ENCODE results near the gene MAG.

The MAG gene, protein sequence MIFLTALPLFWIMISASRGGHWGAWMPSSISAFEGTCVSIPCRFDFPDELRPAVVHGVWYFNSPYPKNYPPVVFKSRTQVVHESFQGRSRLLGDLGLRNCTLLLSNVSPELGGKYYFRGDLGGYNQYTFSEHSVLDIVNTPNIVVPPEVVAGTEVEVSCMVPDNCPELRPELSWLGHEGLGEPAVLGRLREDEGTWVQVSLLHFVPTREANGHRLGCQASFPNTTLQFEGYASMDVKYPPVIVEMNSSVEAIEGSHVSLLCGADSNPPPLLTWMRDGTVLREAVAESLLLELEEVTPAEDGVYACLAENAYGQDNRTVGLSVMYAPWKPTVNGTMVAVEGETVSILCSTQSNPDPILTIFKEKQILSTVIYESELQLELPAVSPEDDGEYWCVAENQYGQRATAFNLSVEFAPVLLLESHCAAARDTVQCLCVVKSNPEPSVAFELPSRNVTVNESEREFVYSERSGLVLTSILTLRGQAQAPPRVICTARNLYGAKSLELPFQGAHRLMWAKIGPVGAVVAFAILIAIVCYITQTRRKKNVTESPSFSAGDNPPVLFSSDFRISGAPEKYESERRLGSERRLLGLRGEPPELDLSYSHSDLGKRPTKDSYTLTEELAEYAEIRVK

DNA sequence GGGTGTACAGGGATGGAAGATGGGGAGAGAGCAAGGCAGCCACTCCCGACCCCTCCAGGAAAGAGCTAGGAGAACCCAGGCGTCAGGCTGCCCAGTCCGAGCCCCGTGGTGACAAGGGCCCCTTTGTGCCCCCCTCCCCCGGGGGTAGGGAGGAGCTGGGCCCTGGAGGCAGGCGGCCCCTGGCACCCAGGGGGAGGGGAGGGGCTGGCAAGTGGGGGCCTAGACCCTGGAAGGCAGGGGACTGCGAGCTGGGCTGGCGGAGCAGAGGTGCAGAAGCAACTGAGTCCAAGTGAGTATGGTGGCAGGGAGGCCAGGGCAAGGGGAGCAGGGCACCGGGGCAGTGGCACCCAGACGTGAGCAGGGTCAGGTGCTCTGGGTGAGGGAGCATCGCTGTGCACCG is at the start of gene MAG:
Gene MAG, plus strand, starts transcription at position 246 of the 400 bp plus-strand sequence. CDS start 3,248 bp downstream, outside the sequence.
- DNase-seq = no peak

DNA sequence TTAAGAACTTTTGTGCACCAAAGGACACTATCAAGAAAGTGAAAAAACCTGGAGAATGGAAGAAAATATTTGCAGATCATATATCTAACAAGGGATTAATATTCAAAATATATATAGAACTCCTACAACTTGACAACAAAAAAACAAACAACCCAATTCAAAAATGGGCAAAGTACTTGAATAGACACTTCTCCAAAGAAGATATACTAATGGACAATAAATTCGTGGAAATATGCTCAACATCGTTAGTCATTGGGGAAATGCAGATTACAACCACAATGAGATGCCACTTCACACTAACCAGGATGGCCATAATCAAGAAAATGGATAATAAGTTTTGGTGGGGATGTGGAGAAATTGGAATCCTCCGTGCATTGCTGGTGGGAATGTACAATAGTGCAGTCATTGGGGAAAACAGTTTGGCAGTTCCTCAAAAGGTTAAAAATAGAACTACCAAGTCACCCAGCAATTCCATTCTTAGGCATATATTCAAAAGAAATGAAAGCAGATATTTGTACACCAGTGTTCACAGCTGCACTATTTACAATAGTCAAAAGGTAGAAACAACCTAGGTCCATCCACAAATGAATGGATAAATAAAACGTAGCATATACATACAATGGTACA is 45.4 kb upstream of the MAG start:
- DNase-seq = no peak

DNA sequence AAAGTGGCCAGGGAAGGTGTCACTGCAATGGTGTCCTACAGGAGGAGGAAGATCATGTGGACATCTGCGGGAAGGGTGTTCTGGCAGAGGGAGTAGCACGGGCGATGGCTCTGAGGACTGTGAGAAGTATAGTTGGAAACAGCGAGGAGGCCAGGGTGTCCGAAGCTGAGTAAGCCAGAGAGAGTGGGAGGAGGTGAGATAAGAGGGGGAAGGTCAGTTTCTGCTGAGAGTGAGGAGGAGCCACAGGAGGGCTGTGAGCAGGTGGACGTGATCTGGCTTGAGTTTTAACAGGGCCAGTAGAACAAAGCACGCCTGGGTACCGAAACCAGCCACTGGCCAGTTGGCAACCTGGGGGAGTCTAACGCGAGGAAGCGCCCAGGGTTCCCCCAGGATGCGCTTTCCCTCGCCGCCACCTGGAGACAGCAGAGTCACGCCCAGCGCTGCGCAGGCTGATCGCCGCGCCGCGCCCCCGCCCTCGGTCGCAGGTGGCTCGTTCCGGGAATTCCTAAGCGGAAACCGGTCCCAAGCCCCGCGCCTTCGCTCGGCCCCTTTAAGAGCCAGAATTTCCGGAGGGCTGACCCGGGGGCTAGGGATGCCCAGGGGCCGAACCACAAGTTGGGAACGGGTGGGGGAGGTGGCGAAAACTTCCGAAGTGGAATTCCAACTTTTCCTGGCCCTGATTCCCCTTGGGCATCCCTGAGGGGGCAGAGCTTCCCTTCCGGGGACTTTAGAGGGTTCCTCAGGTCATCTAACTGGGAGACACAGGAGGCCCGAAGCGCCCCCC is 44.2 kb upstream of the MAG start:
- DNase-seq = peak; percentile 46

DNA sequence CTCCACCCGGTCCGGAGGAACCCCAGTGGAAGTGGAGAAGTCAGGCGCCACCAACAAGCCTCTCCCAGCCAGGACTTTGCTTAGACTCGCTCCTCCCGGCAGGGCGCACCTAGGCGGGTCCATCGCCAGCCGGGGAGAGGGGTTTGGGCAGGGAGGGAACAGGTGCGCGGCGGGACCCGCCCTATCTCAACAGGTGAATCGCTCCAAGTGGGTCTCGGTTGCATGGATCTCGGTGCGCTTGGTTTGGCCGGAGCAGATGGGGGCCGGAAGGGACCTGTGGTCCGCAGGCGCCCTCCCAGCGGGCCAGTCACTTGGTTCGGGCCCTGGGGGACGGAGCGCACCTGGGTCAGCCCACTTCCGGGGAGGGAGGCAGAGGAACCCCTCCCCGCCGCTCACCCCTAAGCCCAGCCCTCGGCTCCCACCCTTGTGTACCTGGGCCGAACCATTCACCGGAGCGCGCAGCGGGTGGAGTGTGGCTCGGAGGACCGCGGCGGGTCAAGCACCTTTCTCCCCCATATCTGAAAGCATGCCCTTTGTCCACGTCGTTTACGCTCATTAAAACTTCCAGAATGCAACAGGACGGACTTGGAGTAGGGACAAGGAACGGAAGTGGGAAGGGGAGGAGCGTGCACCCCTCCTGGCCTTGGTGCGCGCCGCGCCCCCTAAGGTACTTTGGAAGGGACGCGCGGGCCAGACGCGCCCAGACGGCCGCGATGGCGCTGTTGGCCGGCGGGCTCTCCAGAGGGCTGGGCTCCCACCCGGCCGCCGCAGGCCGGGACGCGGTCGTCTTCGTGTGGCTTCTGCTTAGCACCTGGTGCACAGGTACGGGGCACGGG is 43.4 kb upstream of the MAG start, which contains the start of gene LSR:
Gene LSR, plus strand, starts transcription at position 693 of the 836 bp plus-strand sequence. Its CDS starts 21 bp downstream, at position 714.
- DNase-seq = peak; percentile 72

DNA sequence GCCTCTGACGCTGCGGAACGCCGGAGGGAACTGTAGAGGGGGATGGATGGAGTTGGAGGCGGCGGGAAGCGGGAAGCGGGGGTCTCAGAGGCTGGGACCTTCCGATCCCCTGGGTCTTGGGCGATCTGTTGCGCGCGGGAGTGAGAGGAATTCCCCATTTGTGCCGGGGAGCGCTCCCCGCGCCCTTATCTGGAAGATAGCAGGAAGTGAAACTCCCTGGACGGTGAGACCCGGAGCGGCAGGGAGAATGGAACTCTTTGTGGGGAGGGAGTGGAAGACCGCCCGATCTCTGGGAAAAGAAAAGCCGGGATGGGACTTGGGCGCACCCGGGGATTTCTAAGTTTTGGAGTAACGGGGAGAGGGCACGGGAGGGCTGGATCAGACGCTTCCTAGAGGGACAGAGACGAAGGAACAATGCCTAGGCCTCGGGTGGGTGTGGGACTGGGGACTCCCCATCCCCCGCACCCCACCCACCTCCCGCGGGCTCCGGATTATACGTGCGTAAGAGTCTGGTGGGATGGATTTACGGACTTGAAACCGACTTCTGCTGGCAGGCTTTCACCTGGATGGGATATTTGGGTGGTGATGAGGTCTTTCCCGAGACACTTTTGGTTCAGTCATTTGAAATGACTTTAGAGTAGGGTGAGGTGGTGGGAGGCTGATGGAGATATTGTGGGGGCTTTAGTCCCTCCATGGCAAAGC is 42.7 kb upstream of the MAG start:
- no peak for DNase-seq

DNA sequence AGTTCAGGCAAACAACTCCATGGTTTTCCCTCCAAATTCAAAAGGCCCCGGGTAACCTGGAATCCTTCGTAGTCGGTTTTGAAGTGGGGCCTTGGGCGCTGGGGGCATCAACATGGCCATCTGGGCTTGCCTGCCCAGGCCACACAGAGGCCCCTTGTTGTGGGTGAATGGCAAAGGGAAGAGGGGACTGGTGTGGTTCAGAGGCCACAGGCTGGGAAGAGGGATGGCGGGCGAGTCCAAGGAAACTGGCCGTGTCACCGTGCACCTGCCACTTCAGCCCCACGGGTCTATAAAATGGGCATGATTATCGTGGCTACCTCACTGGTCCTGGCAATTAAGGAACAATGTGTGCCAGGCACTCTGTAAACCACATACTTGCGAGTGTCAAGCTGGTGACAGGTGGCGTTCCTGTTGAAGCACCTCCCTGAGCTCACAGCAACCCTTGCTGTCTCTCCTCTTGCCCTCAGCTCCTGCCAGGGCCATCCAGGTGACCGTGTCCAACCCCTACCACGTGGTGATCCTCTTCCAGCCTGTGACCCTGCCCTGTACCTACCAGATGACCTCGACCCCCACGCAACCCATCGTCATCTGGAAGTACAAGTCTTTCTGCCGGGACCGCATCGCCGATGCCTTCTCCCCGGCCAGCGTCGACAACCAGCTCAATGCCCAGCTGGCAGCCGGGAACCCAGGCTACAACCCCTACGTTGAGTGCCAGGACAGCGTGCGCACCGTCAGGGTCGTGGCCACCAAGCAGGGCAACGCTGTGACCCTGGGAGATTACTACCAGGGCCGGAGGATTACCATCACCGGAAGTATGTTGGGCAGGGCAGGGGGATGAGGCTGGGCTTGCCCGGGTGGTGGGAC is 41.9 kb upstream of the MAG start:
- no peak for DNase-seq

DNA sequence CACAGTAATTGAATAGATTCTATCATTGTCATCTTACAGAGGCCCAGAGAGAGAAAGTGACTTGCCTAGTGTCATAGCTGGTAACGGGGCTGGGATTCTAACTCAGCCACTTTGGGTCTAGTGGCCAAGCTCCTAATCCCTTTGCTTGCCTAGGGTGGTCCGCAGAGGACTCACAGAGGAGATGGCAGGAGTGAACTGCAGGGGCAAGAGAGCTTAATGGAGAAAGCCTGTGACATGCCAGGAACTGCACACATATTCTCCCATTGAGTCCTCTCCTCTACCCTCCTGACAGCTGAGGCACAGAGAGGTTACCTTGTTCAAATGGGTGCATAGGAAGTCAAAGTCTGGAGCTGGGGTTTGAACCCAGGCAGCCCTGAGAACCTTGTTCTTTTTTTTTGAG is 40.5 kb upstream of the MAG start:
- no peak for DNase-seq

DNA sequence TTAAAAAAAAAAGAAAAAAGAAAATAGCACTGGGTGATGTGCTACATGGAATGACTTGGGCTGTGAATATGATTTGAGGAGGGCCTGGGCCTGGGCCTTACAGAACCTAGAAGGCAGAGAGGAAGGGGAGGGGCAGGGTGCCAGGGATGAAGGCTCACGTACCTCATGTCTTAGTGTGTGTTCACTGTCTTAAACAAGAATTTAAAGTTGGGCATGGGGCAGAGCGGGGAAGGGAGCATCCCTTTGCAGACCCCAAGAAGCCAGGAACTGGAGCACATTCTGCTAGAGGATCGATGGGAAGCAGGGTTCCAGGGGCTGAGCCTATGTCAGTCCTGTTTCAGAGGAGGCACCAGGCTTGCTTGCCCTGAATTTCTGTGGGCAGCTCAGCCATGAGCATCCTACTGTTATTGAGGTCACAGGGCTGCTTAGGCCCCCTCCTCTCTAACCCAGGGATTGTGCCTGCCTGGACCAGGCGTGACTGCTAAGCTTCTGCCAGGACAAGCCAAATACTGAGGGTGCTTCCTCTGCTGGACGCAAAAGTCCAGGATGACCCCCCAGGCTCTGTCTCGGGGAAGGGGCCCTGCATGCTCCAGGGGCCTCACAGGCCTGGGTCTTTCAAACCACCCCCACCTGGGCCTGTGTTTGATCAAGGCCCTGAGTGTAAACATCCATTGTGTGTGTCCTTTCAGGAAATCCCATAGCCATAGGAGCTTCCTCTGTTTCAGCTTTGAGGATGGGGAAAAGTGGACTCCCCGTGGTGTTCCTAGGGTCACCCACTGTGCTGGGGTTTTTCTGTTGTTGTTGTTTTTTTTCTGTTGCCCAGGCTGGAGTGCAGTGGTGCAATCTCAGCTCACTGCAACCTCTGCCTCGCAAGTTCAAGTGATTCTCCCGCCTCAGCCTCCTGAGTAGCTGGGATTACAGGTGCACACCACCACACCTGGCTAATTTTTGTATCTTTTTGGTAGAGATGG is 38.4 kb upstream of the MAG start:
- no peak for DNase-seq

DNA sequence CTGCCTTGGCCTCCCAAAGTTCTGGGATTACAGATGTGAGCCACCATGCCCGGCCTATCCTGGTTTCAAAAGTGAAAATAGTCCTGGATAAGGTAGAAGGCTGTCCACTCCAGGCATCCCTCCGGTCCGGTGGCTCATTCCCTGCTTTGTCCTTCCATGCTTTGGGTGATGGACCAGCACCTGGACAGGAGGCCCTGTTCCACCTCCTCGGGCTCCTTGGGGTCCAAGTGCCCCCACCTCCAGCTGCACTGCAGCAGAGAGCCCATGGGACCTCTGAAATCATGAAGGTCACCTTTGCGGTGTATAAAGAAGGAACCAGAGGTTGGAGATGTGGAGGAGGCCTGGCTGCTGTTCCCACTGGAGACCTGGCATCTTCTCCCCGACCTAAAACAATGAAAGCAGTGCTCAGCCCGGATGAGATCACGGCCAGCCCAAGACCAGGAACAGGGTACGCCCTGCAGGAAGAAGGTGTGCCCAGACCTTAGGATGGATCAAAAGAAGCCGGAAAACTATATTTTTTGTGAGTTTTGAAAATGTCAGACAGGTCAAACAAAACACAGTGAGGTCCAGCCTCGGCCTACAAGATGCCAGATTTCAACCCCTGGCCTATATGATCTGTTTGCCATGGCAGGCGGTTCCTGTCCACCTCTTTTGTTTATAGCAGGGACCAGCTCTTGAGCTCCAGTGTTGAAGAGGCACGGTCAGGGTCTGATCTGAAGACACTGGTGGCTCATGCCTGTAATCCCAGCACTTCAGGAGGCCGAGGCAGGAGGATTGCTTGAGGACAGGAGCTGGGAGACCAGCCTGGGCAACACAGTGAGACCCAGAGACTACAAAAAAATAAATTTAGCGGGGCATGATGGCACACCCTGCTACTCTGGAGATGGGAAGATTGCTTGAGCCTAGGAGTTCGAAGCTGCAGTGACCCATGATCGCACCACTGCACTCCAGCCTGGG is 37.3 kb upstream of the MAG start:
- no peak for DNase-seq

DNA sequence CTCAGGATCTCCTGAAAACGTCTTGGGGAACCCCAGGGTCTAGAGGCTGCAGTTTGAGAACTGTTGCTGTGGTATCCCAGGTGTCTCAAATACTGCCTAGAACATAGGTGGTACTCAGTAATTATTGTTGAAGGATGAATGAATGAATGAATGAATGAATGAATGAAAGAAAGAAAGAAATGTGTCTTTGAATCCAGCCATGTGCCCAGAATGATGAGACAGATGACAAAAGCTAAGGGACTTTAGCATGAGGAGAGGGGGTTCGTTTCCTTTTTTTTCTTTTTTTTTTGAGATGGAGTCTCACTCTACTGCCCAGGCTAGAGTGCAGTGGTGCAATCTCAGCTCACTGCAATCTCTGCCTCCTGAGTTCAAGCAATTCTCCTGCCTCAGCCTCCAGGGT is 35.4 kb upstream of the MAG start:
- no peak for DNase-seq

DNA sequence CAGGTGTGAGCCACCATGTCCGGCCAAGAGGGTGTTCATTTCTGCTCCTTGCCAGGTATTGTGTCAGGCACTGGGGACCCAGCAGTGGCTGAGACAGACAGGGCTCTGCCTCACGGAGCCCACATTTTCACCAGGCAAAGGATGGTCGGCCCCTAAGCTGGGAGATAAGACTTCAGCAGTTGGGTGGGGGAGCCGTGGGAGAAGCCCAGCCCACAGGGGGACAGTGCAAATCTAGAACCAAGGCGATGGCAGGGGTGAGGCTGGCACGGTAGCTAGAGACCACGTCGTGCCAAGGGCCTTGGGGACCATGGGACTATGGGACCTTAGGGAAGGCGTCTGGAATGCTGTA is 34.9 kb upstream of the MAG start:
- DNase-seq = no peak

DNA sequence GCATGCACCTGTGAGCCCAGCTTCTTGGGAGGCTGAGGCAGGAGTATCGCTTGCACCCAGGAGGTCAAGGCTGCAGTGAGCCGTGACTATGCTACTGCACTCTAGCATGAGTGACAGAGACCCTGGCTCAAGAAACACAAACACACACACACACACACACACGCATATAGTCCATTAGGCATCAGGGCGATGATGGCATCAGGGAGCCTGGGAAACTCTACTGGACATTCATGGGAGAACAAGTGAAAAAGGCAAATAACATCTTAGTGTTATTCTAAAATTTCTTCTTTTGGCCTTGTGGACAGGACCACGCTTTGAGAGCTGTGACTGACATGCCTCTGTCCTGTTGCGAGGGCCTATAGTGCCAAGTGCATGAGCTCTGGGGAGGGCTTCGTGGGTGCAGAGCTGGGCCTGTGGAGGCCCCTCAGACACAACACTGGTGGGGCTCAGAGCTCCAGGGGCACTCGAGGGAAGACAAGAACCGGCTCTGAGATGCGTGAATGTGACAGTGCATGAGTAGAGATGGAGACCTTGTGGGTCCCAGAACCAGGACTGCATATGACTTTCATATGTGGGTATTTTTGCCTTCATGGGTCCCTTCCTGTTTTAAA is 31.2 kb upstream of the MAG start:
- DNase-seq = no peak

DNA sequence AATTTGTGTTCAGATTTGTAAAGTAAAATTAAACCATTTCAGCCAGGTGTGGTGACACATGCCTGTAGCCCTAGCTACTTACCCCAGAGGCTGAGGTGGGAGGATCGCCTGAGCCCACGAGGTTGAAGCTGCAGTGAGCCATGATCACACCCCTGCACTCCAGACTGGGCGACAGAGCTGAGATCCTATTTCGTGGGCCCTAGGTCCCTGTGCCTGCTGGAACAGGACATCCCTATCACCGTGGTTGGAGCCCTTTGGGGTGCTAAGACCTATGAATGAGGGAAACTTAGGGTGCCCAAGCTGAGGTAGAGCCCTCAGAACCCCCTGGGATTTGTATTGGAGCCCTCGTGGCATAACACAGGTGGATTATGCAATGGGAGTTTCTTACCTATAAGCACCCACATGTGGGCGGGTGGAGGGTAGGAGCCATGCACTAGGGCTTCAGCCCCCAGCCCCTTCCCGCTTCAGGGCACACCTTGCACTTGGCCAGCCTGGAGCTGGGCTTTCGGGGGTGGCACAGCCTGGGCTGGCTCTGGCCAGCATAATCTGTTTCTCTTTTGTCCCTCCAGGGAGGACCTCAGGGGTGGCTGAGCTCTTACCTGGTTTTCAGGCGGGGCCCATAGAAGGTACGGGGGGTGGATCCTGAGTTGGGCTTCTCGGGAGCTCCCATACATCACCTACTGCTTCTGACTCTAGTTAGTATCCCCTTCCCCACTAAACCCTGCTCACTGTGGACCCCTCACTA is 30.4 kb upstream of the MAG start:
- DNase-seq = no peak

DNA sequence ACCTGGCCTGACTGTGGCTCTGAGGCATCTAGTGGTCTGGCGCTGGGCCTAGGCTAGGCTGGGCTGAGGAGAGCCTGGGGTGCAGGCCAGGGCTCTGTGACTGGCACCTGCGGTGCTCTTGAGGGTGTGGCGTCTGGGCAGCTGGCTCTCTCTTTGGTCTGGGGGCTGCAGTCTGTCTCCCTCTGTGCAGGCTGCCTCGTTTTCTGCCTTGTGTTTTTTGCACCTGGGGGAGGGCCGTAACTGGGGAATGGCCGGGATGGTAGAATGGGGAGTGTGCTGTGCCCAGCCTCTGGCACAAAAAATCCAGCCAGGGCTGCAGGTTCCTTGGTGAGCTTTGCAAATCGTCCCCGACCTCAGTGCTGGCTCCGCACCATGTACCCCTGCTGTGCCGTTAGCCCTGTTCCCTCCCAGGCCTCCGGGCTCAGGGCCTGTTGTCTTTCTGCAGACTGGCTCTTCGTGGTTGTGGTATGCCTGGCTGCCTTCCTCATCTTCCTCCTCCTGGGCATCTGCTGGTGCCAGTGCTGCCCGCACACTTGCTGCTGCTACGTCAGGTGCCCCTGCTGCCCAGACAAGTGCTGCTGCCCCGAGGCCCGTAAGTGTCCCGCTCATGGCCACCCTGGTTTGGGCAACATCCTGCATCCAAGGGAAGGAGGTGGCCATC is 29.7 kb upstream of the MAG start:
- DNase-seq = no peak

DNA sequence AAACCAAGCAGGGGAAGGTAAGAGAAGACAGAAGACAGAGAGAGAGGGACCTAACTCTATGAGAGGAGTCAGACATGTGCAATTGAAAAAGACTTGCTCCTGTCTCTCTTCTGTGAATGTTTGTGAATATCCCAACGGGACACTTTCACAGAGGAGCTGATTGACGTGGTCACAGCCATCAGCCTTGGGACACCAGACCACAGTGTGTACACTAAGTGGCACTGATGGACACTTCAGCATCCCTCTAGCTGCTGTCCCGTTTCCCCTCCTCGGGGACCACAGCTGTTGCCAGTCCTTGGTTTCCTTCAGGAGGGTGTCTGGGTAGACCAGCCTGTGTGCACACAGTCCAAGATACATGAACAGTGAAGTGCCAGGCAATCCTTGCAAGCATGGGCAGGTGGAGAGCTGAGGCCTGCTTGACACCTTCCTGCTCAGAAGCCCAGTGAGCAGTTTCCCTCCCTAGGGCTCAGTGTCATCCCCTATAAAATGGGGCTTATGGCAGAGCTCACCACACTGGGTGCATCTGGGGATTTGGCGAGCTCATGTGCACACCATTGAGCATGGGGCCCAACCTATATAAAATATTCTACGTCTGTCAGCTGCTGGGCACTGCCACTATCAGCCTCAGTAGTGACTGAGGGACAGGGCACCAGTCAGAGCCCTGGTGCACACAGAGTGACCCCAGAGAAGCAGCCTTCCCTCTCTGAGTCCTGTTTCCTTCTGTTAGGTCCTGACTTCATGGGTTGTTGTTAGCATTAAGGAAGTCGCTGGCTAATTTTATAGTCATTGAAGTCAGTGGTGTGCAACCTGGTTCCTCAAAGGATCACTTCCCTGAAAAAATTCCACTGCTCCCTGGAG is 27.5 kb upstream of the MAG start:
- DNase-seq = no peak
